Measurements from ENCODE around the gene FRMPD2. TPM values are rescaled to one million over a fixed set of nuclear protein-coding genes. Genes with fewer than 3 reads are reported as not detected.
"Not testable (repeated sequence)": the region's sequence is repeated elsewhere in the genome, so short reads cannot be mapped to it uniquely, and the experiment has no call there.

FRMPD2 gene
- polyA plus RNA-seq, 4 donors: 0.21 to 1.1 (median 0.64) TPM

GRCh38 chr10:48143721-48144642 is 130.5 kb downstream of the FRMPD2 start:
- not testable (repeated sequence) for DNase-seq (ENCODE audit: low read depth in 4 of 4, low spot score in 2 of 4)

- DNase-seq (ENCODE audit: low read depth in 4 of 4, low spot score in 2 of 4): not testable (repeated sequence)
Measured at GRCh38 chr10:48140949-48141348, 133.5 kb downstream of the FRMPD2 start.

- not testable (repeated sequence) for DNase-seq (ENCODE audit: low read depth in 4 of 4, low spot score in 2 of 4)
Measured at GRCh38 chr10:48139953-48140850, 134.3 kb downstream of the FRMPD2 start.

- DNase-seq (ENCODE audit: low read depth in 4 of 4, low spot score in 2 of 4): not testable (repeated sequence)
Measured at GRCh38 chr10:48128954-48129353, 145.5 kb downstream of the FRMPD2 start.

GRCh38 chr10:48126251-48126650 is 148.2 kb downstream of the FRMPD2 start:
- not testable (repeated sequence) for DNase-seq (ENCODE audit: low read depth in 4 of 4, low spot score in 2 of 4)

GRCh38 chr10:48125631-48126030 is 148.9 kb downstream of the FRMPD2 start:
- DNase-seq (ENCODE audit: low read depth in 4 of 4, low spot score in 2 of 4): not testable (repeated sequence)

GRCh38 chr10:48122618-48123017 is 151.9 kb downstream of the FRMPD2 start:
- not testable (repeated sequence) for DNase-seq (ENCODE audit: low read depth in 4 of 4, low spot score in 2 of 4)

- not testable (repeated sequence) for DNase-seq (ENCODE audit: low read depth in 4 of 4, low spot score in 2 of 4)
Measured at GRCh38 chr10:48110277-48110676, 164.2 kb downstream of the FRMPD2 start.

Other genes starting within 250 kb of the FRMPD2 start
- gene MAPK8, start 32.0 kb upstream of the FRMPD2 start, polyA plus RNA-seq (ENCODE audit: insufficient read length in 4 of 4): 10 to 100 TPM; 69.3 to 77.6 (median 74.9) TPM

All from left renal cortex interstitium (tissue), 4 donors.